Endometrium (tissue), 2 donors: ENCODE data around the gene C12orf56.
"Not testable (repeated sequence)": the region's sequence is repeated elsewhere in the genome, so short reads cannot be mapped to it uniquely, and the experiment has no call there.

Source experiments
- FAIRE-seq: peaks from 2 replicates; lab custom pipeline; 2012; peaks lifted over from hg19 to GRCh38; lab: Jason Lieb, UNC
- donor health status: control.
- donor health status: control.

The C12orf56 gene

DNA sequence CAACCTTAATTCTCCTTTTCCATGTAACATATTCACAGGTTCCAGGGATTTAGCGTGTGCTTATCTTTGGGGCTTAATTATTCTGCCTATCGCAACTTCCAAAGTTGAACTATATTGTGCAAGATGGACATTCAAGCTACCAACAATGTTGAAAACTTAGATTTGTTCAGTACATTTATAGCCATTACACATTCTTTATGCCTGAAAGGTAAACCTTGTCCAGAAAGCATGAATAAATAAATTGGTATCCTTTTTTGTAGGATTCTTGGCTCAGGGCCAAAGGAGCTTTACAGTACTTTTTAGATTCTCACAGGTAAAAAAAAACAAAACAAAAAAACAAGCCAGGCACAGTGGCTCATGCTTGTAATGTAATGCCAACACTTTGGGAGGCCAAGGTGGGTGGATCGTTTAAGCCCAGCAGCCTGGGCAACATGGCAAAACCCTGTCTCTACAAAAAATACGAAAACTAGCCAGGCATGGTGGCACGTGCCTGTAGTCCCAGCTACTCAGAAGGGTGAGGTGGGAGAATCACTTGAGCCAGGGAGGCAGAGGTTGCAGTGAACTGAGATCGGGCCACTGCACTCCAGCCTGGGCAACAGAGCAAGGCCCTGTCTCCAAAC lies 3.3 kb downstream of the C12orf56 start:
- no peak for FAIRE-seq

DNA sequence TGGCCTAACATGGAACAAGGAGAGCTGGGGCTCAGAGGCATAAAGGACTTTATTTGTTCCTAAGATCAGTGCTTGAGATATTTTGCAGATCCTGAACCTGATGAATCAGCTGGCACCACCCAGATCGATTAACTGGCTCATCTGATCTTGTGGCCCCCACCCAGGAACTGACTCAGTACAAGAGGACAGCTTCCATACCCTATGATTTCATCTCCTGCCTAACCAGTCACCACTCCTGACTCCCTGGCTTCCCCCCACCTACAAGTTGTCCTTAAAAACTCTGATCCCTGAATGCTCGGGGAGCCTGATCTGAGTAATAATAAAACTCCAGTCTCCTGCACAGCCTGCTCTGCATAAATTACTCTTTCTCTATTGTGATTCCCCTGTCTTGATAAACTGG lies 5.1 kb downstream of the C12orf56 start:
- FAIRE-seq = no peak

DNA sequence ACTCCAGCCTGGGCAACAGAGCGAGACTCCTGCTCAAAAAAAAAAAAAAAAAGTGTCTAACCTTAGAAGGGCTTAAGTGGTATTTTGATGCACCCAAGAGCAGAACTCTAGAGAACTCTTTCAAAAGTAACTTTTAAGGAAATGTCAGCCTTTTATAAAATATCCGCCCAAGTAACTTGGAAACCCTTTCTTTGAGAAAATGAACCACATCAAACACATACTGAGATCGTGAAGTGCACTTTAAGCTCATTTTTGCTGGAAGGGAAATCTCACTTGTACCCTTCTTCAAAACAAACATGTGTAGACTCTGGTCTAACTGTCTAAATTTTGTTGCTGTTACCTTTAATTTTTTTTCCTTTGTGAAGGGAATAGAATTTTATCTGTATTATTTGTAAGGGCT lies 5.5 kb downstream of the C12orf56 start:
- FAIRE-seq = no peak

DNA sequence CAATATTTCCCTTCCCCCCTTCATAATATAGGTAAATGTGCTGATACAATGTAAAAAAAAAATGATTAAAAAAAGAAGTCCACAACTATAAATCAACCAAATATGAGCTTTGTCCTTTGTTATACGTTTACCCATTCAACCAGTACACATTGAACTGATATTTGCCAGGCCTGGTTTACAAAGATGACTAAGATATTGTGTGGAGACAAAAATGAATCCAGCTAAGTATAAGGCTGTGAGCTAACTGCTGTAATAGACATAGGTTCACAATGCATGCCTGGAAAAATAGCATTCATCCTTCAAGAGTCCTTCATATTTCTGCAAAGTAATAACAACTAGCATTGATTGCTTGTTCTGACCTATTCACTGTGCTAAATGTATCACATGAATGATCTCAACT lies 6.9 kb downstream of the C12orf56 start:
- FAIRE-seq = no peak

DNA sequence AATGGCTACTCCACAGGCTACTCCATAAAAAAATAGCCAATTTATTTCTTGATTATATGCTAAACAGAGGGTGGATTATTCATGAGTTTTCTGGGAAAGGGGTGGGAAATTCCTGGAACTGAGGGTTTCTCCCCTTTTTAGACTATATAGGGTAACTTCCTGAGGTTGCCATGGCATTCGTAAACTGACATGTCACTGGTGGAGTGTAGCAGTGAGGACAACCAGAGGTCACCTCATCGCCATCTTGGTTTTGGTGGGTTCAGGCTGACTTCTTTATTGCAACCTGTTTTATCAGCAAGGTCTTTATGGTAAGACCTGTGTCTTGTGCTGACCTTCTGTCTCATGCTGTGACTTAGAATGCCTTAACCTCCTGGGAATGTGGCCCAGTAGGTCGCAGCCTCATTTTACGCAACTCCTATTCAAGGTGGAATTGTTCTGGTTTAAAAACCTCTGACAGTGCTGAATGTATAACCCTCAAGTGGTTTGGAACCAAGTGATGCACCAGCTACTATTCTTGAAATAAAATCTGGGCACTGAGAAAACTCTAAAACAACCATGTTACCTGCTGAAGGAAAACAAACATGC lies 27.7 kb downstream of the C12orf56 start:
- no peak for FAIRE-seq

DNA sequence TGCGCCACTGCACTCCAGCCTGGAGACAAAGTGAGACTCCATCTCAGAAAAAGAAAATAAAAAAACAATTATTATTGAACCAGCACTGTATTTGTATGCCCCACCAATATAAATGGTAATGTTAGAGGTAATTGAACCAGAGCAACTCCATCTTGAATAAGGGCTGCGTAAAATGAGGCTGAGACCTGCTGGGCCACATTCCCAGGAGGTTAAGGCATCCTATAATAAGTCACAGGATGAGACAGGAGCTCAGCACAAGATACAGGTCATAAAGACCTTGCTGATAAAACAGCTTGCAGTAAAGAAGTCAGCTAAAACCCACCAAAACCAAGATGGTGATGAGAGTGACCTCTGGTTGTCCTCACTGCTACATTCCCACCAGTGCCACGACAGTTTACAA lies 29.4 kb downstream of the C12orf56 start:
- not testable (repeated sequence) for FAIRE-seq

DNA sequence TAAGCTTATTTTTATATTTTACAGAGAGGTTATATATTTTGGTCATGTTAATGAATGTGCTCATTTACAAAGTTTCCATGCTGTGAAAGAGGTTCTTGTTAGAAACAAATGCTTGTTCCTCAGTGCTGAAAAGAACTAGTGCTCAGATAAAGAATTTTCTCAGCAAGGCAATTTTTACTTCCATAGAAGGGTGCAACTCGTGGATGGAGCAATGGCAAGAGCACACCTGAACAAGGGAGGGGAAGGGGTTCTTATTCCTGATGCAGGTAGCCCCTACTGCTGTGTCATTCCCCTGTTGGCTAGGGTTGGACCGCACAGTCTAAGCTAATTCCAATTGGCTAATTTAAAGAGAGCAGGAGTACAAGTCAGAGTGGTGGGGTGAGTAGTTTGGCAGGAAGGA lies 34.3 kb downstream of the C12orf56 start:
- FAIRE-seq = not testable (repeated sequence)

DNA sequence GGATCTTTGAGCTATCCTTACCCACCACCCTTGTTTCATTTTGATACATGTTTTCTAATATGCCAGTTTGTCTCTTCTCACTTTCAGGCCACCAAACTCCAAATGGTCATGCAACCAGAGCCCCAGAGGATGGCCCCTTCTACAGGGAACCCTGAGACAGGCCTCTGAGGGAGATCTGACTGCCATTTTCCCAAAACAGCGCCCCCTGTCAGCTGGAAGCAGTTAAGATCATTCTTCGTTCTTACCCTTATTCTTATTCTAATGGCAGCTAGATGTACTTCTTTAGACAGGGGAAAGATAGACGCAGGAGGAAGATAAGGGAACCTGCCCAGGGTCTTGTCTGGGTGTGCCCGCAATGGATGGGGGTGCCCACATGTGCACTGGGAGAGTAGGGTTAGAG lies 38.4 kb downstream of the C12orf56 start:
- no peak for FAIRE-seq

DNA sequence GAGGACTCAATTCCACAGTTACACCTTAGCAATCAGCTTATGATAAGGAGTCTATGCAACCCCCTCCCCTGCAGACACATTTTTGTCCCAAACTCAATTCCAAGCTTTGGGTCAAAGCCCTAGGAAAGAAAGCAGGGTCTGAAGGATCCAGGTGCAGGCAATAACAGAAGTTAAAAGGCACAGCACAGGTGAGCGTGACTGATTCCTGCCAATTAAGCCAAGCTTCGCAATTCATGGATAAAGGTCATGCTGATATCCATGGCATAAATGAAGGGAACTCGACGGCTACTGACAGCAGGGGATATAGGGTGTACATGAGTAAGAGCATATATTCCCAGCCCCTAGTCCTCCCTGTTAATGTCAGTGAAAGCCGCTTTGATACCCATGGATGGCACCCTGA lies 39.3 kb downstream of the C12orf56 start:
- FAIRE-seq = no peak

DNA sequence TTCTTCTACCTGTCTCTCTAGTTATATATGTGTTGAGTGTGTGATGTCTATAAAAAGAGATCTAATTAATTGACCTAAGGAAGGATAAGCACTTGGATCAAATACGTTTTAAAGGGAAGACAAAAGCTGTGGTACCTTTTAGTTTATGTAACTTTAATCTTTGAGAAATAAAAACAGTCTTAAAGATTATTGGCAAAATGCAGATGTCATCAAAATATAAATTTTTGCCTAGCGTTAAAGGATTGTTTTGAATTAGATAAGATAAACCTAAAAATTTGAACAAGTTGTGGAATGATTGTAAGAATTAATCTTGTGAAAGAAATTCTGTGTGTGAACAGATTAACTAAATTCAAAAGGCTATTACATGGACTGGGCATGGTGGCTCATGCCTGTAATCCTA lies 42.9 kb downstream of the C12orf56 start:
- no peak for FAIRE-seq

DNA sequence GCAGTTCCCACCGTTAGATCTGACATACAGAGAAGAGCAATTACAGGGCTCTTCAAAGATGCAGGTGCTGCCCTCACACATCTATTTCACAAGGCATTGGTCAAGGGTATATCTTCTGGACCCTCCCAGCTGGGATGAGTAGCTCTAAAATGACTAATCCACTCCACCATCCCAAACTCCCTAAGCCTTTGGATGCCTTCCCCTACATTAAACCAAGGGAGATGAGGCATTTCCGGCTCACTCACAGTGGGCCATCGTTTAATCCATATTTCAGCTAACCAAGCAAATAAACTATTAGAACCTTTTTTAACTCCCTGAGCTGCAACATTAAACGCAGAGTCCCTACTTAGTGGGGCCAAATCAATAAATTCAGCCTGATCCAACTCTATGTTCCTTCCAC lies 45.9 kb downstream of the C12orf56 start:
- not testable (repeated sequence) for FAIRE-seq

DNA sequence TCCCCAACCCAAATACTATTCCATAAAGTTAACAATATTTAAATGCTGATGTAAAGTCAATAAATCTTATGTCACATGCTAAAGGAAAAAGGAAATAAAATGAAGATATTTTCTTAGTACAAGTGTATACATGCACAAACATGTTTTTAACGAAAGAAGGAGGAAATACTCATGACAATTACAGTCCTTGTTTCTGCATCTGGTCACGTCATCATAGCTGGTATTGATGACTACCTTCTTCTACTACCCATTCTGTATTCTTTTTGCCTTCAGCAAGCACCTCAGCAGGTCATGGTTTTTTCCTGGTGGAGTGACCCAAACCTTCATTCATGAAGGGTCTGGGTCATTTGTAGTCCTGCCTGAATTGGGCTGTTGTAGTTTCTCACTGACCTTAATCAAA lies 50.0 kb downstream of the C12orf56 start:
- not testable (repeated sequence) for FAIRE-seq

DNA sequence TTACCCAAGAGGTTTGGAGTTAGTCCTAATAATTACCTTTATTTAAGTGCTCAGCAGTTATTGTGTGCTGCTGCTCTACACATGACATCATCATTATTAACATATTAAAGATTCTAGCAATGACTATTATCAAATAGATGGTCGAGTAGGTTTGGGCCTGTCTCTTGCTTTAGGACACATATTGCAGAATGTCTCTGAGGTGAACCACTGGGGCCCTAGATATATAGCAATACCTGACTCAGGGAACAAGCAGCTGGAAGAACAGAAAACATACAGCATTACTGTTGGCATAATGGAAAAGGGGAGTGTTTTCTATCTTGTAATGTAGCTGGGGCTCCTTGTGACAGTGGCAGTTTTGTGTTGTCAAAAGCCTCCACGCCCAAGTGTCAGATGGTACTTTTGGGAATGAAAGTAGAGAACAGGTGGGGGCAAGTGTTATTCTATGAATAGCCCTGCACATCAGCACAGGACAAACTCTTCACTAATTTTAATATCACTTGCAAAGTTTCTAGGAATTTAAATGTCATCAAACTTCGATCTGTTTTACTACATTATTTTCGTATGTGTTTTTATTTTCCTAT lies 54.6 kb downstream of the C12orf56 start:
- no peak for FAIRE-seq

DNA sequence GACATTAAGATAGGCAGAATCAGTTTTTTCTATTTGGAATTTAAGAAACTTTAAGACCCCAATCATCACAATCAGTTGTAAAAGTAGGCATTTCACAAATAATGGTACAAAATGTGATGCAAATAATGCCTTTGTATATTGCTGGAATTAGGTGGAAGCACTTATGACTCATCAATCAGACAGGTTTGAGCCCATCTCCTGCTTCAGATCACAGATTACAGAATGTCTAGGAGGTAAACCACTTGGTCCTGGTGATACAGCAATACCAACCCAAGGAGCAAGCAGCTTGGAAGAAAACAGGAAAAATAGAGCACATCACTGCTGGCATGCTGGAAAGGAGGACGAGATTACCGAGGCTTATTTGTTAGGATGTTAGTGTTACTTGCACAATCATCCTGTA lies 57.6 kb downstream of the C12orf56 start:
- no peak for FAIRE-seq

DNA sequence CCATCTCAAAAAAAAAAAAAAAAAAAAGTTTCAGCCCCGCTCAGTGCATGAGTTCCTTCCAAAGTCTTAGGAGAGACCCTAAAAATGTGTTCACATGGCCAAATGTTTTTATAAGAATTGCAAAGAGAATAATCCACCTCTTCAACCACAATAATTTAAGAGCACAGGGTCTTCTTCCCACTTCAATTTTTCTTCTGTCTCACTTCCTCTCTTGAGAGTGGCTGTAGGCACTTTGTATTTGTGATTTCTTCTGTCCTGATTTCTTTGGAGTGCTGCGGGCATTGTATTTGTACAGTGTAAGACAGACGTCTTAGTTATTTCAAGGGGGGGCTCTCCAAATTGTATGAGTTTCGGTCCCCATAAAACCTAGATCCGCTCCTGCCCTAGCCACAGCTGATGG lies 58.3 kb downstream of the C12orf56 start:
- no peak for FAIRE-seq

DNA sequence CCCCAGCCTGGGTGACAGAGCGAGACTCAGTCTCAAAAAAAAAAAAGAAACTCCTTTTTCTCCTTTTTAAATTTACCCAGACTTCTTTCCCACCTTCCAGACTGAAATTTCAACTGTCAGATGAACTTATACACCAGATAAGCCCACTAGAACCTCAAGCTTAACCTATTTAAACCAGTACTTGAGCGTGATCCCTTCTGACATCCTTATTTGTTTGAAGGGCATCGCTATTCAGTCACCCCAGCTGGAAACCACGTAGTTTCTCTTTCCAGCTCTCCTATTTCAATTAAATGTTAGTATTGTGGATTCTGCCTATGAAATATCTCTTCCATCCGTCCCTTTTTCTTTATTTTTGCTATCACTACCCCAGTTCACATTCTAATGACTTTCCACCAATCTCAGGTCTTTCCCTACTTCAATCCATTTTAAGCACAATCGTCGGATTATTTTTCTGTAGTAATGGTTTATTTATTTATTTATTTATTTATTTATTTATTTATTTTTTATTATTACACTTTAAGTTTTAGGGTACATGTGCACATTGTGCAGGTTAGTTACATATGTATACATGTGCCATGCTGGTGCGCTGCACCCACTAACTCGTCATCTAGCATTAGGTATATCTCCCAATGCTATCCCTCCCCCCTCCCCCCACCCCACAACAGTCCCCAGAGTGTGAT lies 61.4 kb downstream of the C12orf56 start:
- FAIRE-seq = not testable (repeated sequence)

DNA sequence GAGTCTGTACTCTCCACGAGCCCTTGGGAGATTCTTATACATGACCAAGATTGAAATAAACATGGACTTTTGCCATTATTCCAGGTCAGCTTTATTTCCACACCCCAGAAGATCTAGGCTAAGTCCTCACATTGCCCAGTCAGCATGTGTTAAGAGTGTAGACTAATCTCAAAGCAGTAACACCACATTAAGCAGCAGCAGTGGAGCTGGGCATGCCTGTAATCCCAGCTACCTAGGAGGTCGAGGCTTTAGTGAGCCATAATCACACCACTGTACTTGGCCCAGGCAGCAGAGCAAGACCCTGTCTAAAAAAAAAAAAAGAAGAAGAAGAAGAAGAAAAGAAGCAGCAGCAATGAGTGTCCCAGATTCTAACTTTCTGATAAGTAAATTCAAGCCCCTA lies 65.5 kb downstream of the C12orf56 start:
- FAIRE-seq = no peak

DNA sequence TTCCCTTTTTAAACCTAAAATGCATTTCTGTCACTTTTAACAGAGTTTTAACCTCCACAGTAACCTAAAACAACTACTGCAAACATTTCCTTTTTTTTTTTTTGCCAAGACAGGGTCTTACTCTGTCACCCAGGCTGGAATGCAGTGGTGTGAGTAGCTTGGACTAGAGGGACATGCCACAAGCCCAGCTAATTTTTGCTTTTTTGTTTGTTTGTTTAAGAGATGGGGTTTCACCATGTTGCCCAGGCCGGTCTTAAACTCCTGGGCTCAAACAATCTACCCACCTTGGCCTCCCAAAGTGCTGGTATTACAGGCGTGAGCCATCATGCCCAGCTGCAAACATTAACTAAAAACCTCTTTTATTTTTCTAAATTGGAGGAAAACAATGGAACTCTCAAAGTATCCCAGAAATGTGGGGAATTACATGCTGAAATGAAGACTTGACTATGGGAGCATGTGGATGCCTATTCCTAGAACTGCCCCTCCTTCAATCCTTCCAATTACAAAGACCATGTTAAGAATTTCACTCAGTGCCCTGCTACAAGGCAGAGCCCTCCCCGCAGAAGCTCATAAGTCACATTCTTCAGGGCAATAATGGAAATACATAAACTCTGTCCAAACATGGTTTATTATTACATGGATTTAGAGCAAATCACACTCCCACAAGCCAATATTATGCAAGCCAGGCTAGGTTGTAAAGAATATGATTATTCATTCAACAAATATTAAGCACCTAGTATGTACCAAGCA lies 66.9 kb downstream of the C12orf56 start:
- FAIRE-seq = no peak

DNA sequence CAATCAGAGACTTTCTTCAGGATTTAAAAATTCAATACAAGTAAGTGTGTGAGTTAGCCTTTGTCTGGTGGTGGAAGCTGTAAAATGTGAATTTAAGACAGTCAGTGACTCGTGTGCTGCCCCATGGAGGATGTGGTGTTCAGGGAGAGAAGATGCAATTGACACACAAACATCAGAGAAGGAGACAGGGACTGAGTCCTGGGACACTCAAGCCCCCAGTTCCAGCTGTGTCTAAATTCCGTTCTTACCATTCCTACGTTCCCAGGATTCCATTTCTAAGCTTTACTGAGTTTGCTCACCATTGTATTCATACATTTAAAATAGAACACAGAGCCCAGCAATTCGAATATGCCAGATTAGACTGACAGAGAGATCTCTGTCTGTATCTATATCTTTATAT lies 67.6 kb downstream of the C12orf56 start:
- FAIRE-seq = no peak

DNA sequence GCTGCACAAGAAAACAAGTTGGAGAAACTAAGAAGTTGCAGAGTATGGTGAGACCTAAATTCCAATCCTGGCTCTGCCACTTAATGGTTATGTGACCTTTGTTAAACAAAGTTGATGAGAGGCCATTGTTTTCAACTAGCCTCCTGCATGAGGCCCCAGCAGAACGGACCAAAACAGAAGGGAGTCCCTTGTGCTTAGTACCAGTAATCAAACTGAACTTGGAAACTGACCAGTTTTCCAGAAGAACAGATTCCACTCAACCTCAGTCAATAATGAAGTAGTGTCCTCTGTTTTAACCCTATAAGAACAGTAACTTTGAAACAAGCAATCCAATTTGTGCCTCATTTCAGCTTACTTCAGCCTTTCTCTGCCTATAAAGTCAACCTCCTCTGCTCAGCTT lies 69.9 kb downstream of the C12orf56 start:
- no peak for FAIRE-seq

DNA sequence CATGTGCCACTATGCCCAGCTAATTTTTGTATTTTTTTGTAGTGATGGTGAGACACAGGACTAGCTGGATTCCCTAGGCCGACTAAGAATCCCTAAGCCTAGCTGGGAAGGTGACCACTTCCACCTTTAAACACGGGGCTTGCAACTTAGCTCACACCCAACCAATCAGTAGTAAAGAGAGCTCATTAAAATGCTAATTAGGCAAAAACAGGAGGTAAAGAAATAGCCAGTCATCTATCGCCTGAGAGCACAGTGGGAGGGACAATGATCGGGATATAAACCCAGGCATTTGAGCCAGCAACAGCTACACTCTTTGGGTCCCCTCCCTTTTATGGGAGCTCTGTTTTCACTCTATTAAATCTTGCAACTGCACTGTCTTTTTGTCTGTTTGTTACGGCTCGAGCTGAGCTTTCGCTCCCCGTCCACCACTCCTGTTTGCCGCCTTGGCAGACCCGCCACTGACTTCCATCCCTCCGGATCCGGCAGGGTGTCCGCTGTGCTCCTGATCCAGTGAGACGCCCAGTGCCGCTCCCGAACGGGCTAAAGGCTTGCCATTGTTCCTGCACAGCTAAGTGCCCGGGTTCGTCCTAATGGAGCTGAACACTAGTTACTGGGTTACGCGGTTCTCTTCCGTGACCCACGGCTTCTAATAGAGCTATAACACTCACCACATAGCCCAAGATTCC lies 70.9 kb downstream of the C12orf56 start:
- FAIRE-seq = not testable (repeated sequence)

DNA sequence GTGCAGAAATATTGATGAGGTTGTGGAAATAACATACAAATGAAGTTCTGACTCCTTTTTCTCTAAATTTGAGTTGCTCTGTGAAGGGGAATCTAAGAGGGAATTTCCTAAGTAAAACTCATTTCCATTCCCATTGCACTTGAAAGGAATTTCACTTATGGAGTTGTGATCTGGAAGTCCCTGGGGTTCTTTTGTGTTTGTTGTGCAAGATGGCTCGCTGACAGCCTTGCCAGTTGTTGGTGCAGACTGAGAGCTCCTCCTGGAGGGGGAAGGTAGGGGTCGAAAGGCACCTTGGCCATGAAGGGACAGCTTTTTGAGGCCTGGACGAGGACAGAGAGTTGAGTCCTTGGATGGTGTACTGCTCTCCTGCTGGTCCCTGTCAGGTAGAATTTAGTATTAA lies 72.0 kb downstream of the C12orf56 start:
- no peak for FAIRE-seq
